HepG2 (cell line): ENCODE results near the gene CPNE8. TPM values are rescaled to one million over a fixed set of nuclear protein-coding genes. Genes with fewer than 3 reads are reported as not detected.

ENCODE experiments used
- NRL ChIP-seq: sonication (generic); formaldehyde crosslinking; IDR thresholded peaks from 2 replicates; pipeline ENCODE4 v1.5.0; 2020; ENCODE audit warnings: missing genetic modification reagents, mild to moderate bottlenecking, moderate library complexity, borderline replicate concordance
- TCF7 ChIP-seq: sonication (generic); IDR thresholded peaks from 2 replicates; pipeline ENCODE4 v1.6.1; 2016; ENCODE audit warnings: antibody characterized with exemption, low read depth
- ZFP41 ChIP-seq: sonication (generic); formaldehyde crosslinking; IDR thresholded peaks from 2 replicates; pipeline ENCODE4 v1.4.0; 2020; ENCODE audit warnings: mild to moderate bottlenecking, missing genetic modification reagents, borderline replicate concordance
- ZNF318 ChIP-seq: sonication (generic); formaldehyde crosslinking; IDR thresholded peaks from 2 replicates; pipeline ENCODE4 v1.4.0; 2020; ENCODE audit warnings: mild to moderate bottlenecking, missing genetic modification reagents
- ZNF44 ChIP-seq: sonication (generic); formaldehyde crosslinking; IDR thresholded peaks from 2 replicates; pipeline ENCODE4 v1.5.1; 2020; ENCODE audit warnings: mild to moderate bottlenecking, missing genetic modification reagents
- ZNF589 ChIP-seq: sonication (generic); formaldehyde crosslinking; conservative IDR thresholded peaks from 2 replicates; pipeline ENCODE4 v1.8.0; 2022; ENCODE audit warnings: mild to moderate bottlenecking, moderate library complexity, missing genetic modification reagents
- polyA plus RNA-seq, 8 experiments: library from polyadenylated mRNA; depleted of rRNA in 3 of 8; stranded (reverse) in 7 of 8; unstranded in 1 of 8; fragments of >200 nt; fragmentation: Illumina TruSeq in 4 of 8; extraction: Trizol in 4 of 8; gene quantifications; 2 replicates each; pipeline versions ENCODE4 v1.2.1 to v1.2.3, GENCODE V29; 2011 to 2016; ENCODE audit warnings: low read depth in 4 of 8, missing spikeins in 1 of 8, mixed read lengths in 1 of 8; ENCODE audit not compliant: insufficient read depth in 1 of 8
- total RNA-seq, 5 experiments: library from RNA; depleted of rRNA; stranded (reverse); fragments of >200 nt; fragmentation: Illumina TruSeq; extraction: Trizol; gene quantifications; 2 replicates each; pipeline ENCODE4 v1.2.3, GENCODE V29; 2016; ENCODE audit warnings: low read depth in 1 of 5
- TF ChIP-seq, protein P1 (sequence below): sonication (generic); formaldehyde crosslinking; IDR thresholded peaks from 2 replicates; pipeline ENCODE4 v1.4.0; 2020; ENCODE audit warnings: mild to moderate bottlenecking, missing genetic modification reagents

The CPNE8 gene
- total and polyA plus RNA-seq, 2 of the 13 experiments (the other 11 are each of a cell fraction or from before 2014, with no cell fraction given): 2.4 to 2.7 TPM

DNA sequence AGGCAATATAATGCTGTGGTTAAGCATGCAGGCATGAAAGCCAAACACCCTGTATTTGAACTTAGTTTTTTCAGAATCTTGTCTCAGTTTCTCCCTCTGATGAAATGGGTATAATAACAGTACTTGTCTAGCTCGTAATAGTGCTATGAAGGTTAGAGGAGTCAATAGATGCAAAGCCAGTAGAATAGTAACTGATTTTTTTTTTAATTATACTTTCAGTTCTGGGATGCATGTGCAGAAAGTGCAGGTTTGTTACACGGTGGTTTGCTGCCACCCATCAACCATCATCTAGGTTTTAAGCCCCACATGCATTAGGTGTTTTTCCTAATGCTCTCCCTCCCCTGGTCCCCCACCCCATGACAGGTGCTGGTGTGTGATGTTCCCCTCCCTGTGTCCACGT is 87.4 kb downstream of the CPNE8 start (continued):
- TF ChIP-seq ZNF589: no peak
- no peak for TF ChIP-seq ZNF318 (CRISPR knock-in tag)
- no peak for TF ChIP-seq ZFP41 (CRISPR knock-in tag)
- no peak for TF ChIP-seq TCF7
- TF ChIP-seq NRL: no peak
- TF ChIP-seq, protein P1, sequence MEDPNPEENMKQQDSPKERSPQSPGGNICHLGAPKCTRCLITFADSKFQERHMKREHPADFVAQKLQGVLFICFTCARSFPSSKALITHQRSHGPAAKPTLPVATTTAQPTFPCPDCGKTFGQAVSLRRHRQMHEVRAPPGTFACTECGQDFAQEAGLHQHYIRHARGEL: no peak
- no peak for TF ChIP-seq ZNF44 (CRISPR knock-in tag)
